Activated T-cell treated with anti-CD3 and anti-CD28 coated beads for 1 hour (primary cell): ENCODE data around the gene C19orf25.

Experiments used
- DNase-seq: peaks from one replicate; pipeline ENCODE4 v3.0.0-alpha.2; 2020; ENCODE audit warnings: low read depth

C19orf25 gene

GRCh38 chr19:1496714-1497577 is 17.9 kb upstream of the C19orf25 start:
- no peak for DNase-seq

DNA sequence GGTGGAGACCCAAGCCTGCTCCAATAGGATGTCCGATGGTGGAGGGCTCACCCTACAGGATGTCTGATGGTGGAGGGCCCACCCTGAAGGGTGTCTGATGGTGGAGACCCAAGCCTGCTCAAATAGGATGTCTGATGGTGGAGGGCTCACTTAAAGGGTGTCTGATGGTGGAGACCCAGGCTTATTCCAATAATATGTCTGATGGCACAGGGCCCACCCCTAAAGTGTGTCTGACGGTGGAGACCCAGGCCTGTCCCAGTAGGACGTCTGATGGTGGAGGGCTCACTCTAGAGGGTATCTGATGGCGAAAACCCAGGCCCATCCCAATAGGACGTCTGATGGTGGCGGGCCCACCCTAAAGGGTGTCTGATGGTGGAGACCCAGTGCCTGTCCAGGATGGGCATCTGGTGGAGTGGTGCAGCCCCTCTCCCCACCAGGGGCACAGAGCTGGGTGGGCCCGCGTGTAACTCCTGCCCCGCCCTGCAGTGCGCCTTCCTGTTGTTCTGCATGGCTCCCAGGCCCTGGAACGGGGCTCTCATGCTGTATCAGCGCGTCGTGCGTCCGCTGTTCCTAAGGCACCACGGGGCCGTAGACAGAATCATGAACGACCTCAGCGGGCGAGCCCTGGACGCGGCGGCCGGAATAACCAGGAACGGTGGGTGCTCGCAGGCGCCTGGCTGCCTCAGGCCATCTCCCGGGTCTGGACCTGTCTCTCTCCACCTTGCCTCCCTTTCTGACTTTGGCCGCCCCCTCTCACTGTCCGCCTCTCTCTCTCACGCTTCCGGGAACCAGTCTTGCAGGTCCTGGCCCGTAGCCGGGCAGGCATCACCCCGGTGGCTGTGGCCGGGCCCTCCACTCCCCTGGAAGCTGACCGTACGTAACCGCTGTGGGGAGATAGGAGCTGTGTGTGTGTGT is 17.0 kb upstream of the C19orf25 start:
- no peak for DNase-seq

DNA sequence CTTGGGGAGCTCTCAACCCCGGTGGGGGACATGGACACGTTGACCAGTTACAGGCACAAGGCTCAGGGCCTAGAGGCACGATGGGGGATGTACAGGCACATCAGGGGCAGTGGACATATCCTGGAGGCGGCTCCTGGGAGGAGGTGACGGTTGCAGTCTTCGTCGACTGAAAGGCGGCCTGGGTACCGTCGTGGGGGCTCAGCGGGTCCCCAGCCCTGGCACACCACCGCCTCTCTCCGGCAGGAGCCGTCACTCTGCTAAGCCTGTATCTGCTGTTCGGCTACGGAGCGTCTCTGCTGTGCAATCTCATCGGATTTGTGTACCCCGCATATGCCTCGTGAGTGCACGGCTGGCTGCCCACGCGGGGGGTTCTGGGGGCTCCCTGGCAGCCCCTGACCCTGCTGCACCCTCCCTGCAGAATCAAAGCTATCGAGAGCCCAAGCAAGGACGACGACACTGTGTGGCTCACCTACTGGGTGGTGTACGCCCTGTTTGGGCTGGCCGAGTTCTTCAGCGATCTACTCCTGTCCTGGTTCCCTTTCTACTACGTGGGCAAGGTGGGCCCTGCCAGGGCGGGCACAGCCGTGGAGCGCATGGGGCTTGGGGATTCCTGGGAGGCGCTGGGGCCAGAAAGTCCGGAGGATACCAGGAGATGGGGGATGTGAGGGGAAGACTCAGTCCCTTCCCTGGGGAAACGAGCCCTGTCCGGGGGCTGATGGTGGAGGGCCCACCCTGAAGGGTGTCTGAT is 16.2 kb upstream of the C19orf25 start:
- no peak for DNase-seq

- no peak for DNase-seq
Observed at GRCh38 chr19:1494115-1494815, 15.2 kb upstream of the C19orf25 start.

DNA sequence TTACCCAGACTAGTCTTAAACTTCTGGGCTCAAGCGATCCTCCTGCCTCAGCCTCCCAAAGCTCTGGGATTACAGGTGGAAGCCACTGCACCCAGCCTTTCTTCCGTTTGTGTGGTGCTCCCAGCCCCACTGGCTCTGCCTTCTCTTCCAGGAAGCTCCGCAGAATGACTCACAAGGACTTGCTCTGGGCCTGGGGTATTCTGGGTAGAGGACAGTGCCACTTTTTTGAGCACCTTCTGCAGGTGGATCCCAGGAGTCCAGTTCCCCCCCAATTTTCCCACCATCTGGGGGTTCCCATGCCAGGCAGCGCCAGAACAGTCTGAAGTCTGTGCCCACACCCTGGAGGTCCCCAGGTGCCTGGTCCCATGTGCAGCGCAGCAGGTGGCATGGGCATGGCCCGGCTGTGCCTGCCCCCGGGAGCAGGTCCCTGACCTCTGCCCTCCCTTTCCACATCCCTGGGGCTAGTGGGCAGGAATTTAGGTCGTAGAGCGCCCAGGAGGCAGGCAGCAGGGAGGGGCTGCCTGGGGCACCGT is 13.5 kb upstream of the C19orf25 start:
- no peak for DNase-seq

GRCh38 chr19:1491849-1492170 is 12.8 kb upstream of the C19orf25 start:
- DNase-seq: no peak

DNA sequence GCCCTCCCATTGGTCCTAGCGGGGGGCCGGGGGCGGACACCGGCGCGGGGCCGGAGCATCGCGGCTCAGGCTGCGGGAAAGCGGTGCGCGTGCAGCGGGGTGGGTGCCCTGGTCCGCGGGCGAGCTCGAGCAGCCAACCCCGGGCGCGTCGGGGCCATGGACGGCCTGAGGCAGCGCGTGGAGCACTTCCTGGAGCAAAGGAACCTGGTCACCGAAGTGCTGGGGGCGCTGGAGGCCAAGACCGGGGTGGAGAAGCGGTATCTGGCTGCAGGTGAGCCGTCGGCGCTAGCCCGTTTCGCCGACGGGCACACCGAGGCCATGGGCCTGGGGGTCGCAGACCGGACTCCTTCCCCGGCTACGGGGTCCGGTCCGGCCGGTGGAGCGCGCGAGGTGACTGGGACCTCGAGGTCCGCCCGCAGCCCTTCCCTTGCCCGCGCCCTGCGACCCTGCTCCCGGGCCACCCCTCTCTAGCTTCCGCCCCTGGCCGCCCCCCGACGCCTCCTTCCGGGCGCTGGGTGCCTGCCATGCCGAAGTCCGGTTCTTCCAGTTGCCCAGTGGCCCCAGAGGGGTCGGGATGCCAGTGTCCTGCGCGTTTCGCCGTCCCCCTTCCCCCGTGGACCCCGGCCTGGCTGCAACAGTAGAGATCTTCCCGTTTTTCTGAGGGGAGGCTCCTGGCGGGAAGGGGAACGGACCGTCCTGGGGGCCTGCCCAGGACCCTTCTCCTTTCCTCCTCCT is 12.3 kb upstream of the C19orf25 start, which contains the start of gene REEP6:
Gene REEP6 (plus strand): TSS at position 68 of the 735 bp plus-strand sequence. CDS start 89 bp downstream, at position 157.
- no peak for DNase-seq

- DNase-seq: peak; percentile 98
Observed at GRCh38 chr19:1490311-1491113, 11.5 kb upstream of the C19orf25 start, which contains the start of gene PCSK4. PCSK4 (minus strand) TSS chr19:1490350; CDS start chr19:1490346, 4 bp downstream.

DNA sequence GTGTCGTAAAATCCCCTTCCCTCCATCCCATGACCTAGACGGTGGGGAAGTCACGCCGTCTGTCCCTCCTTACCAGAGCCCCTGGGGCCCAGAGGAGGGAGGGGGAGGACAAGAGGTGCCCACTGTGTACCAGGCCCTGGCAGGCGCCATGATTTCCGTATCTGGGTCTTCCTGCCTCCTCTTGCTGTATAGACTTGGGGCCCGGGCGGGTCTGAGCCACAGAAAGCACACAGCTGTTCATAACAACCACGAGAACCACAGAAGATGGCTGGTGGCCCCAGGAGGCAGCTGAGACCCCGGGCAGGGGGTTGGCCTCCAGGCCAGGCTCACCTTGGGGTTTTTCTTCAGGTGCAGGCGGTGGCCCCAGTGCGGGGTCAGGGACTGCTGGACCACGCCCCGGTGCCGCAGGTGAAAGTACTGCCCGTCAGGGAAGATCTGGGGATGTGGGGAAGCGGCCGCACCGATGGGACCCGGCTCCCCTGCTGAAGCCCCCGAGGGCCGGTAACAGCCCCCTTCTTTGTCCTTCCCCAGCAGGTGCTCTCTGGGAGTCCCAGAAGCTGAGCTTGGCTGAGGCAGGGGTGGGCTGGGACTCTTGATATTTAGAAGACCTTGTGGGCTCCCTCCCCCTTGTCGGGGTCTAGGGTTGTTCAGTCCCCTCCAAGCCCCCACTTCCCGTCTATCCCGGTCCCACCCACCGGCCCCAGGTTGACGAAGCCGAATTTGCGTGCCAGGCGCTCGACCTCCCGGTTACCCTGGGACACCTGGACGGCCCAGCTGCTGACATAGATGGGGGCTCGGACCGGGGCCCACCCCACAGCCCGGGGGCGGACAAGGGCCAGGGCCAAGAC is 10.7 kb upstream of the C19orf25 start:
- no peak for DNase-seq

GRCh38 chr19:1488282-1488601 is 9.2 kb upstream of the C19orf25 start:
- DNase-seq: no peak

- no peak for DNase-seq
Observed at GRCh38 chr19:1487576-1488281, 8.7 kb upstream of the C19orf25 start.

GRCh38 chr19:1486720-1487575 is 7.9 kb upstream of the C19orf25 start:
- no peak for DNase-seq

GRCh38 chr19:1483979-1484428 is 5.0 kb upstream of the C19orf25 start:
- DNase-seq: no peak

- no peak for DNase-seq
Observed at GRCh38 chr19:1483131-1483978, 4.3 kb upstream of the C19orf25 start.

DNA sequence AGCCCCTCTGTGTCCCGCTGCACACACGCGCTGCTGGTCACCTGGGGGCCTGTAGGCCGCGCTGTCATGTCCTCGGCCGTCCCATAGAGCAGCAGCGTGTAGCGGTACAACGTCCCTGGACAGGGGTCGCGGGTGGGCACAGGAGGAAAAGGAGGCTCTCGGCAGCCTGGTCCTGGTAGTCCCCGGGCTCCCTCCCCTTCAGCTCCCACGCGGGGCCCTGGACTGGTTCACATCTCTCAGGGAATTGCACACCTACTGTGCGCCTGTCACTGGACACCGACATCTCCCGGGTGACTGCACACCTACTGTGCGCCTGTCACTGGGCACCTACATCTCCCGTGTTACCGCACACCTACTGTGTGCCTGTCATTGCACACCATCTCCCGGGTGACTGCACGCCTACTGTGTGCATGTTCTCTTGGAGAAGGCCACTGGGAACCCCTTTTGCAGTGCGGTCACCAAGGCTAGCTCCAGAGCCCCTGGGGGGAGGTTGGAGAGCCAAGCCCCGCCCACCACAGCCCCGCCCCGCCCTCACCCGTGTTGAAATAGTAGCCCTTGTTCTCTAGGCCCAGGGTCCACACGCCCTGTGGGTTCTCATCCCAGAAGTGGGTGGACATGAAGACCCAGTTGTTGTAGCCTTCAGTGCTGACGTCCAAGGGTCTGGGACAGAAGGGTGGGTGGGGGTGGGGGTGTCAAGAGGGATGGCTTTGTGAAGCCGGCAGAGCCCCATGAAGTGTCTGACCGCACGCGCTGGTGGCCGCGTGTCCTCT is 3.5 kb upstream of the C19orf25 start:
- no peak for DNase-seq
